Endothelial cell of umbilical vein (primary cell): ENCODE results near the gene PREP.

Experiments
- CTCF ChIP-seq, 2 donors: IDR thresholded peaks; 1 replicate in 1 of 2; 2 replicates in 1 of 2; pipeline ENCODE4 v1.5.1; 2011; ENCODE audit warnings: low read length in 2 of 2, mild to moderate bottlenecking in 2 of 2, moderate library complexity in 2 of 2, control low read depth in 1 of 2, inconsistent platforms in 1 of 2, low read depth in 1 of 2; ENCODE audit not compliant: insufficient read depth in 1 of 2; ENCODE audit errors: extremely low read depth in 1 of 2
- EZH2 ChIP-seq: IDR thresholded peaks from 2 replicates; pipeline ENCODE4 v1.6.1; 2012; ENCODE audit warnings: borderline replicate concordance, low read depth, mild to moderate bottlenecking, moderate library complexity, low read length, inconsistent platforms; ENCODE audit not compliant: severe bottlenecking
- FOS ChIP-seq: IDR thresholded peaks from 2 replicates; pipeline ENCODE4 v1.6.1; 2011; ENCODE audit warnings: mild to moderate bottlenecking, low read length, moderate library complexity, borderline replicate concordance; ENCODE audit not compliant: insufficient read depth
- GATA2 ChIP-seq: IDR thresholded peaks from 2 replicates; pipeline ENCODE4 v1.7.0; 2011; ENCODE audit warnings: low read depth, mild to moderate bottlenecking, moderate library complexity, mixed read lengths, low read length; ENCODE audit not compliant: insufficient read length, insufficient read depth
- JUN ChIP-seq: IDR thresholded peaks from 2 replicates; pipeline ENCODE4 v1.6.1; 2011; ENCODE audit warnings: borderline replicate concordance, low read depth; ENCODE audit not compliant: insufficient read length, insufficient read depth
- MAX ChIP-seq: IDR thresholded peaks from 2 replicates; pipeline ENCODE4 v1.6.1; 2011; ENCODE audit not compliant: insufficient read depth, insufficient read length
- MYC ChIP-seq: IDR thresholded peaks from one replicate; pipeline ENCODE4 v1.6.1; 2011; ENCODE audit warnings: mild to moderate bottlenecking, low read depth, low read length
- POLR2A ChIP-seq: IDR thresholded peaks from 2 replicates; pipeline ENCODE4 v1.6.1; 2012; ENCODE audit warnings: low read depth, mild to moderate bottlenecking, control low read depth, low read length
- POLR2AphosphoS5 ChIP-seq: IDR thresholded peaks from 2 replicates; pipeline ENCODE4 v1.6.1; 2012; ENCODE audit warnings: low read depth, mild to moderate bottlenecking, control low read depth, low read length, moderate library complexity; ENCODE audit not compliant: insufficient read depth

GRCh38 chr6:105251689-105252088 lies 151.2 kb downstream of the PREP start:
- TF ChIP-seq CTCF (IDR thresholded peaks at IDR 0.05; ENCODE audit: extremely low read depth in 1 of 2, insufficient read depth in 1 of 2, low read depth in 1 of 2, low read length in 2 of 2) = no peak
- TF ChIP-seq EZH2 = no peak
- TF ChIP-seq POLR2AphosphoS5 = no peak
- TF ChIP-seq POLR2A = no peak
- TF ChIP-seq JUN = no peak
- TF ChIP-seq GATA2 = no peak
- TF ChIP-seq MYC = no peak
- TF ChIP-seq MAX = no peak
- TF ChIP-seq FOS = no peak
